ENCODE data around the gene METTL21C.

Gene METTL21C

DNA sequence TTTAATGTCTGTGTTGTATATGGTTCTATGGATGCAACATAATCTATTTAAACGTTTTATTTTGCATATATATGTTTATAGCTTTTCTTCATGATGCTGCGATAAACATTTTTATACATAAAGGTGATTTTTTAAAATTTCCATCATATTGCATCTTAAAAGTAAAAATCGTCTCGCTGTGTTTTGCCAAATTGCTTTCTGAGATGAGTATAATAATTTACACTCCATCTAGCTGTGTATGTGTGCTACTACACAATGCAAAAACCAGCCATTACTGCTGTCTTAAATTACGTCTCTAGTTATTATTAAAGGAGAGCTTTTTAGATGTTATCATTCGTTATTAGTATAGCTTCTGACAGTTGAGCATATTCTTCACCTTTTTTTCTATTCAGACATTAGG lies 37.2 kb downstream of the METTL21C start:
- no peak for DNase-seq

DNA sequence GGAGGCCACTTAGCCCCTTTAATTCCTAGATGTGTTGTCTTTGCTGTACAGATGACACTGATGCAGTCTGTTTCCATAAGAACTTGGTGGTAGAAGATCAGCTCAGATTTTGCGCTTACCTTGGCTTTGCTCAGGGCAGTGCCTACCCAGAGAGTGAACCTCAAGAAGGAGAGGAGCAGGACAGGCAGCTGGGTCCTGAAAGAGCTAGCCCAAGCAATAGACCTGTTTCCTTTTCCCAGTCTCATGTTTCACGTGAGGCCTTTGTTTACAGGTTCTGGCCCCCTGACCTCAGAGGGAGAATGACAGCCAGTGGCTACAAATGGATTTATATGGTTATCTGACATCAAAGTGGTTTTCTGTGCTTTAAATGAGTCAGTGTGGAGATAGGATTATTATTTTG lies 40.1 kb downstream of the METTL21C start:
- no peak for DNase-seq

DNA sequence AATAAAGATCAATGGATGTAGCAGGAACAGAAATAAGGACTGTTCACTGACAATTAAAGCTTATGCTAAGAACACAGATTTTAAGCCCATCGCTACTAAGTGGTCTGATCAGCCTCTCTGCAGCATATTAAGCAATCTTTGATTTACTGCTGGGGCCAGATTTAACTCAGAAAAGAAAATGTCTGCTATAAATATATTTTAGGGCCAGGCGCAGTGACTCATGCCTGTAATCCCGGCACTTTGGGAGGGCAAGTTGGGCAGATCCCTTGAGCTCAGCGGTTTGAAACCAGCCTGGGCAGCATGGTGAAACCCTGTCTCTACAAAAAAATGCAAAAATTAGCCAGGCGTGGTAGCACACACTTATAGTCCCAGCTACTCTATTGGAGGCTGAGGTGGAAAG lies 43.0 kb downstream of the METTL21C start:
- no peak for DNase-seq

GRCh38 chr13:102651392-102651791 lies 43.5 kb downstream of the METTL21C start:
- no peak for DNase-seq

DNA sequence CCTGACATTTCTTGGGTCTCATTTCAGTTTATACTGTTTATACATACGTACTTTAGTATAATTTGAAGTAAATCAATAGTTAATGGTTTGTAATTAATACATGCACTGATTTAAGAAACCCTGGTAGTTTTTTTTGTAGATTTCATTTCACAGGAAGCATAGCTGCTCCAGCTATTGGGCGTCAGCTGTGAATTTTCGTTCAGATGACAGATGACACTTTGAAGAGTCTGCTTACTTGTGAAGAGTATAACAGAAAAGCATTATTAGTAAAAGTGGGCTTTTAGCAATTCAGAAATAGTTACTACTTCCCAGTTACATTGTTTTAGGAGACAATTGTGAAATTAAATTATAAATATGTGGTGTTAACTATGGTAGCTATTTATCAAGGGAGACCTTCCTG lies 44.4 kb downstream of the METTL21C start:
- DNase-seq, result no peak

DNA sequence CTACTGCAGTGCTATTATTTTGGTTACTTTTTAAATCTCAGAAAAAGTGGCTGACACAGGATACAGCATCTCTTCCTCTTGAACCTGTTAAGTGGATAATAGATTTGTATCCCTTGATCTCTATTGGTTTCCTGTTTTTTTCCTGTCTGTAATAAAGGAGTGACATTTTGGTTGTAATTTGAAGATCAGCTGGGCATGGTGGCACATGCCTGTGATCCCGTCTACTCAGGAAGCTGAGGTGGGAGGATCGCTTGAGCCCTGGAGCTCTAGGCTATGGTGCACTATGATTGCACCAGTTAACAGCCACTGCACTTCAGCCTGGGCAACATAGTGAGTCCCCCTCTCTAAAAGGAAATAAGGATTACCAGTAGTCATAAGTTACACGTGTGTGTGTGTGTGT lies 46.8 kb downstream of the METTL21C start:
- DNase-seq, result no peak

GRCh38 chr13:102645701-102646100 lies 49.1 kb downstream of the METTL21C start:
- no peak for DNase-seq

- no peak for DNase-seq
Measured at GRCh38 chr13:102643656-102644055, 51.2 kb downstream of the METTL21C start.

GRCh38 chr13:102642475-102642874 lies 52.4 kb downstream of the METTL21C start:
- DNase-seq, result no peak

DNA sequence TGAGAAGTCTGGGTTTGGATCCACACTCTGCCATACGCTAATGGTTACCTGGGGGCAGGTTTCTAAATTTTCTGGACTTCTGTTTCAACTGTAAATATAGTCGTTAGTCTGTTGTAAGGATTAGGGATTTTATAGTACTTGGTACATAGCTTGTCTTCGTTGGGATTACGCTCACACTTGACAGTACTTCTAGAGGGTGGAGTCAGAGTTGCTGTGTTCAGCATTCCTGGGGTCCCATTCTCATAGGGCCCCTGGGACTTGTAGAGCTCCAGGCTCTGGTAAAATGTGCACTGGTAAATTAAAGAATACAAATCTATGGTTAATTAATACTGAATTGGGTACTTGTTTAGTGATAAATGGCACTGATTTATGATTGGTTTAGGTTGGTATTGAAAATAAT lies 52.8 kb downstream of the METTL21C start:
- no peak for DNase-seq

GRCh38 chr13:102638741-102639140 lies 56.1 kb downstream of the METTL21C start:
- no peak for DNase-seq
